Measurements from ENCODE around the gene ANKS6.
"Not testable (repeated sequence)": the region's sequence is repeated elsewhere in the genome, so short reads cannot be mapped to it uniquely, and the experiment has no call there.

ANKS6 gene

GRCh38 chr9:98701576-98701975, 94.8 kb downstream of the ANKS6 start:
- H3K9me3 ChIP-seq (ENCODE audit: control insufficient read depth, insufficient read depth, low read length) = no peaks in the 10 kb centered on the region
- peaks cover under 1% of the 10 kb centered on the region for H3K4me1 ChIP-seq (ENCODE audit: control insufficient read depth, insufficient read depth, low read length)
- H3K9ac ChIP-seq (ENCODE audit: low read depth, low read length) = no peak overlapping the region
- peaks cover 21% of the 10 kb centered on the region for H3K27me3 ChIP-seq (ENCODE audit: control insufficient read depth, insufficient read depth, low read length)
- no peak overlapping the region for H3K4me3 ChIP-seq (ENCODE audit: low read depth, low read length)
- H3K36me3 ChIP-seq (ENCODE audit: control insufficient read depth, insufficient read depth, low read length) = no peaks in the 10 kb centered on the region

DNA sequence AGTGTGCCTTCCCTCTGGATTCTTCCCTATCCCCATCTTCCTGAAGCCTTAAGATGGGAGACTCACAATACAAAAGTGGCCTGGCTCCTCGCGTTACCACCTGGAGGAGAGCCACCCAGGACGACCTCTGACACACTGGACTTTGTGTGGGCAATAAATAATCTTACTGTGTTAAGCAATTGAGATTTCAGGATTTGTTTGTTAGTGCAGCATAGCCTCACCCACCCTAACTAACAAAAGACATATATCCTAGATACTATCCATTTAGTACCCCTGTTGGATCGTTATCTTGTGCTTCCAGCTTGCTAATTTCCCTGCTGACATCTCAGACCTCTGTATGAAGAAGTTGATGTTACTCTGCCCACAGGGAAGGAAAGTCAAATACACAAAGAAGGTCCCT, 95.6 kb downstream of the ANKS6 start:
- H3K4me3 ChIP-seq (ENCODE audit: low read depth, low read length) = no peak overlapping the region
- no peaks in the 10 kb centered on the region for H3K36me3 ChIP-seq (ENCODE audit: control insufficient read depth, insufficient read depth, low read length)
- no peaks in the 10 kb centered on the region for H3K9me3 ChIP-seq (ENCODE audit: control insufficient read depth, insufficient read depth, low read length)
- no peak overlapping the region for H3K9ac ChIP-seq (ENCODE audit: low read depth, low read length)
- no peaks in the 10 kb centered on the region for H3K4me1 ChIP-seq (ENCODE audit: control insufficient read depth, insufficient read depth, low read length)
- peaks cover 14% of the 10 kb centered on the region for H3K27me3 ChIP-seq (ENCODE audit: control insufficient read depth, insufficient read depth, low read length)

- no peaks in the 10 kb centered on the region for H3K36me3 ChIP-seq (ENCODE audit: control insufficient read depth, insufficient read depth, low read length)
- H3K9ac ChIP-seq (ENCODE audit: low read depth, low read length) = no peak overlapping the region
- H3K4me3 ChIP-seq (ENCODE audit: low read depth, low read length) = no peak overlapping the region
- no peaks in the 10 kb centered on the region for H3K4me1 ChIP-seq (ENCODE audit: control insufficient read depth, insufficient read depth, low read length)
- H3K27me3 ChIP-seq (ENCODE audit: control insufficient read depth, insufficient read depth, low read length) = no peaks in the 10 kb centered on the region
- H3K9me3 ChIP-seq (ENCODE audit: control insufficient read depth, insufficient read depth, low read length) = no peaks in the 10 kb centered on the region
These were observed 97.5 kb downstream of the ANKS6 start for GRCh38 chr9:98698856-98699255.

GRCh38 chr9:98694943-98695342, 101.4 kb downstream of the ANKS6 start:
- Histone ChIP-seq H3K9ac (ENCODE audit: low read depth, low read length) (no peak overlapping the region), H3K4me3 (ENCODE audit: low read depth, low read length) (no peak overlapping the region), H3K27me3 (ENCODE audit: control insufficient read depth, insufficient read depth, low read length) (no peaks in the 10 kb centered on the region), H3K4me1 (ENCODE audit: control insufficient read depth, insufficient read depth, low read length) (no peaks in the 10 kb centered on the region), H3K9me3 (ENCODE audit: control insufficient read depth, insufficient read depth, low read length) (no peaks in the 10 kb centered on the region), H3K36me3 (ENCODE audit: control insufficient read depth, insufficient read depth, low read length) (no peaks in the 10 kb centered on the region)

- Histone ChIP-seq H3K4me1 (ENCODE audit: control insufficient read depth, insufficient read depth, low read length) (no peaks in the 10 kb centered on the region), H3K27me3 (ENCODE audit: control insufficient read depth, insufficient read depth, low read length) (no peaks in the 10 kb centered on the region), H3K4me3 (ENCODE audit: low read depth, low read length) (no peak overlapping the region), H3K9ac (ENCODE audit: low read depth, low read length) (no peak overlapping the region), H3K36me3 (ENCODE audit: control insufficient read depth, insufficient read depth, low read length) (no peaks in the 10 kb centered on the region), H3K9me3 (ENCODE audit: control insufficient read depth, insufficient read depth, low read length) (no peaks in the 10 kb centered on the region)
These were observed 104.0 kb downstream of the ANKS6 start for GRCh38 chr9:98692392-98692791.

- Histone ChIP-seq H3K27me3 (ENCODE audit: control insufficient read depth, insufficient read depth, low read length) (no peaks in the 10 kb centered on the region), H3K9me3 (ENCODE audit: control insufficient read depth, insufficient read depth, low read length) (no peaks in the 10 kb centered on the region), H3K9ac (ENCODE audit: low read depth, low read length) (no peak overlapping the region), H3K4me1 (ENCODE audit: control insufficient read depth, insufficient read depth, low read length) (no peaks in the 10 kb centered on the region), H3K36me3 (ENCODE audit: control insufficient read depth, insufficient read depth, low read length) (no peaks in the 10 kb centered on the region), H3K4me3 (ENCODE audit: low read depth, low read length) (no peak overlapping the region)
These were observed 104.5 kb downstream of the ANKS6 start for GRCh38 chr9:98691890-98692289.

- Histone ChIP-seq H3K27me3 (ENCODE audit: control insufficient read depth, insufficient read depth, low read length) (no peaks in the 10 kb centered on the region), H3K4me1 (ENCODE audit: control insufficient read depth, insufficient read depth, low read length) (no peaks in the 10 kb centered on the region)
These were observed 105.7 kb downstream of the ANKS6 start for GRCh38 chr9:98690686-98691085.

GRCh38 chr9:98688710-98689495, 107.5 kb downstream of the ANKS6 start:
- no peaks in the 10 kb centered on the region for H3K27me3 ChIP-seq (ENCODE audit: control insufficient read depth, insufficient read depth, low read length)
- no peak overlapping the region for H3K9ac ChIP-seq (ENCODE audit: low read depth, low read length)
- no peaks in the 10 kb centered on the region for H3K36me3 ChIP-seq (ENCODE audit: control insufficient read depth, insufficient read depth, low read length)
- no peaks in the 10 kb centered on the region for H3K9me3 ChIP-seq (ENCODE audit: control insufficient read depth, insufficient read depth, low read length)
- H3K4me3 ChIP-seq (ENCODE audit: low read depth, low read length) = no peak overlapping the region
- H3K4me1 ChIP-seq (ENCODE audit: control insufficient read depth, insufficient read depth, low read length) = no peaks in the 10 kb centered on the region

More at GRCh38 chr9:98690686-98691085, 105.7 kb downstream of the ANKS6 start:
- Histone ChIP-seq H3K36me3 (ENCODE audit: control insufficient read depth, insufficient read depth, low read length) (no peaks in the 10 kb centered on the region), H3K4me3 (ENCODE audit: low read depth, low read length) (no peak overlapping the region), H3K9ac (ENCODE audit: low read depth, low read length) (no peak overlapping the region), H3K9me3 (ENCODE audit: control insufficient read depth, insufficient read depth, low read length) (no peaks in the 10 kb centered on the region)

- H3K4me3 ChIP-seq (ENCODE audit: low read depth, low read length) = no peak overlapping the region
- H3K36me3 ChIP-seq (ENCODE audit: control insufficient read depth, insufficient read depth, low read length) = no peaks in the 10 kb centered on the region
- no peak overlapping the region for H3K9ac ChIP-seq (ENCODE audit: low read depth, low read length)
- no peaks in the 10 kb centered on the region for H3K4me1 ChIP-seq (ENCODE audit: control insufficient read depth, insufficient read depth, low read length)
- no peaks in the 10 kb centered on the region for H3K27me3 ChIP-seq (ENCODE audit: control insufficient read depth, insufficient read depth, low read length)
- no peaks in the 10 kb centered on the region for H3K9me3 ChIP-seq (ENCODE audit: control insufficient read depth, insufficient read depth, low read length)
These were observed 108.4 kb downstream of the ANKS6 start for GRCh38 chr9:98687911-98688310.

- no peaks in the 10 kb centered on the region for H3K9me3 ChIP-seq (ENCODE audit: control insufficient read depth, insufficient read depth, low read length)
- H3K27me3 ChIP-seq (ENCODE audit: control insufficient read depth, insufficient read depth, low read length) = no peaks in the 10 kb centered on the region
- H3K4me3 ChIP-seq (ENCODE audit: low read depth, low read length) = no peak overlapping the region
- no peaks in the 10 kb centered on the region for H3K4me1 ChIP-seq (ENCODE audit: control insufficient read depth, insufficient read depth, low read length)
- H3K36me3 ChIP-seq (ENCODE audit: control insufficient read depth, insufficient read depth, low read length) = no peaks in the 10 kb centered on the region
- H3K9ac ChIP-seq (ENCODE audit: low read depth, low read length) = no peak overlapping the region
These were observed 109.1 kb downstream of the ANKS6 start for GRCh38 chr9:98686961-98687855.

DNA sequence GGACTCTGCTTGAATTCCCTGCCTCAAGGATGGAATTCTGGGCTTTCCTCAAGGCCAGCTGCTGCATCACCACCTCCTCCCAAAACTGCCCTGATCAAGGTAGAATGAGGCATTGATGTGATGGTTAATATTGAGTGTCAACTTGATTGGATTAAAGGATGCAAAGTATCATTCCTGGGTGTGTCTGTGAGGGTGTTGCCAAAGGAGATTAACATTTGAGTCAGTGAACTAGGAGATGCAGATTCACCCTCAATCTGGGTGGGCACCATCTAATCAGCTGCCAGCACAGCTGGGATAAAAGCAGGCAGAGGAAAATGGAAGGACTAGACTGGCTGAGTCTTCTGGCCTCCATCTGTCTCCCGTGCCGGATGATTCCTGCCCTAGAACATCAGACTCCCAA, 111.5 kb downstream of the ANKS6 start:
- H3K27me3 ChIP-seq (ENCODE audit: control insufficient read depth, insufficient read depth, low read length); H3K4me1 ChIP-seq (ENCODE audit: control insufficient read depth, insufficient read depth, low read length); H3K36me3 ChIP-seq (ENCODE audit: control insufficient read depth, insufficient read depth, low read length); H3K9ac ChIP-seq (ENCODE audit: low read depth, low read length); H3K9me3 ChIP-seq (ENCODE audit: control insufficient read depth, insufficient read depth, low read length); H3K4me3 ChIP-seq (ENCODE audit: low read depth, low read length): not testable (repeated sequence)
